ENCODE measurements around the gene P2RY14.

The P2RY14 gene

DNA sequence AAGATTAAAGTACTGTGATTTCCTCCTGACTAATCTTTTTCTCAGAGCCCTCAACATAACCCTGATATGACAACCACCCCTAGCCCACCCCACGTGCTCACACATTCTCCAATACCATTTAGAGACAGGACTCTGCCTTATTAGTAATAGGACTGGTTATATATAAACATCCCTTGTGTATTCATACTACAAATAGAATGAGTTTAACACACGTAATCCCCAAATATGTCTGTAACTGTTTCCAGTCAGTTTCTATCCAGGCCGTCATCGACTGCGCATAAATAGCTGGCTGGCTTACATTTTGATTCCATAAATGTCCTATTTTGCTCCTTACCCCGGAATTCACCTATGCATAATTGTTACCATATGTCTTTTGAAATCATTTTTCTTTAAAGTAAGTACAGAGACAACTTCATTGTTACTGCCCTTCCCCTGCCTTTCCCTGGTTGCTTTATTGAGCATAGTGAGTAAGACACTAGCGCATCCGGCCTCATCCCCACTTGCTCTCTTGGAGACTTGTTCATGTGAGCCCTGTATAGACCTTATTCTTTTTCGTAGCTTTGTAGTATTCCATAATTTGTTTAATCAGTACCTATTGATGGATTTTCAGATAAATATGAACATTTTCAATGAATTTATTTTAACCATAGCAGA is 3.5 kb upstream of the P2RY14 start:
- DNase-seq (ENCODE audit: extremely low read depth, low read depth), result no peak
- TF ChIP-seq, protein P1, sequence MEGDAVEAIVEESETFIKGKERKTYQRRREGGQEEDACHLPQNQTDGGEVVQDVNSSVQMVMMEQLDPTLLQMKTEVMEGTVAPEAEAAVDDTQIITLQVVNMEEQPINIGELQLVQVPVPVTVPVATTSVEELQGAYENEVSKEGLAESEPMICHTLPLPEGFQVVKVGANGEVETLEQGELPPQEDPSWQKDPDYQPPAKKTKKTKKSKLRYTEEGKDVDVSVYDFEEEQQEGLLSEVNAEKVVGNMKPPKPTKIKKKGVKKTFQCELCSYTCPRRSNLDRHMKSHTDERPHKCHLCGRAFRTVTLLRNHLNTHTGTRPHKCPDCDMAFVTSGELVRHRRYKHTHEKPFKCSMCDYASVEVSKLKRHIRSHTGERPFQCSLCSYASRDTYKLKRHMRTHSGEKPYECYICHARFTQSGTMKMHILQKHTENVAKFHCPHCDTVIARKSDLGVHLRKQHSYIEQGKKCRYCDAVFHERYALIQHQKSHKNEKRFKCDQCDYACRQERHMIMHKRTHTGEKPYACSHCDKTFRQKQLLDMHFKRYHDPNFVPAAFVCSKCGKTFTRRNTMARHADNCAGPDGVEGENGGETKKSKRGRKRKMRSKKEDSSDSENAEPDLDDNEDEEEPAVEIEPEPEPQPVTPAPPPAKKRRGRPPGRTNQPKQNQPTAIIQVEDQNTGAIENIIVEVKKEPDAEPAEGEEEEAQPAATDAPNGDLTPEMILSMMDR (IDR thresholded peaks at IDR 0.05; ENCODE audit: low read depth, low read length, missing control alignments), result no peak
- no peak overlapping the region for H3K4me3 ChIP-seq (replicated peaks; ENCODE audit: low read depth, low read length)

DNA sequence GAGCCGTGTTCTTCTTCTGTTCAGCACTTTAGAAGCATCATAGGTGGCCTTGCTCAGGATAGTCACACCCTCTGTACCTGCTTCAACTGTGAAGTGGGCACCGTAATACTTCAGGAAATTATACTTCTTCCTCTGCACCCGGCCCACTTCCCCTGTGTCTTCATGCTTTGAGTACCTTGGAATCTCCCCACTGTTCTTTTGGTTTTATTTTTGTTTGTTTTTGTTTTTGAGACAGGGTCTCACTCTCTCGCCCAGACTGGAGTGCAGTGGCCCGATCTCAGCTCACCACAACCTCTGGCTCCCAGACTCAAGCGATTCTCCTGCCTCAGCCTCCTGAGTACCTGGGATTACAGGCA is 1.7 kb downstream of the P2RY14 start:
- no peak overlapping the region for H3K4me3 ChIP-seq (replicated peaks; ENCODE audit: low read depth, low read length)
- TF ChIP-seq, protein P1 (IDR thresholded peaks at IDR 0.05; ENCODE audit: low read depth, low read length, missing control alignments), result no peak
- DNase-seq (ENCODE audit: extremely low read depth, low read depth), result no peak

DNA sequence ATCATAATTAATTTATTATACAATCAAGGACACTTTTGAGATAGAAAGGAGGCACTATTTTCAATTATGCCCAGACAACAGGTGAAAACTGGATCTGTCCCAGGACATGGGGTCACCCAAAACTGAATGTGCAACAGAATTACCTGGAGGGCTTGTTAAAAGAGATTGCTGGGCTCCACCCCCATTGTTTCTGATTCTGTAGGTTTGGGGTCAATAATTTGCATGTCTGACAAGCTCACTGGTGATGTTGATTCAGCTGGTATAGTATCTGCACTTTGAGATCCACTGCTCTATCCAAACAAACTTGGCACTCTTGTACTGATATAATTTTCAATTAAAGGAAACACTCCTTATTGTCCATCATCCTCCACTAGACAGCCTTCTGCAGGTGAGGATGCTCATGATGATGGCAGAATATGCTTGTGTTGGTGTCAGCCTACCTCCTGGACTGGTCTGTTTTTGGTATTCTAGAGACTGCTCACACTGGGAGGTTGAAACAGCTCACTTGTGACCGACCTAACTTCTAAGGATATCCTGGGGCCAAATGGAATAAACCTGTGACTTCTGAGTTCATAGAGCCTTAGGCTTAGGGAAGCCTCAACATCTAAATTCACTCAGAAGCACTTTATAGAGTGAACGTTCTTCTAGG is 2.2 kb downstream of the P2RY14 start:
- TF ChIP-seq, protein P1 (IDR thresholded peaks at IDR 0.05; ENCODE audit: low read depth, low read length, missing control alignments), result no peak
- no peak overlapping the region for H3K4me3 ChIP-seq (replicated peaks; ENCODE audit: low read depth, low read length)
- no peak for DNase-seq (ENCODE audit: extremely low read depth, low read depth)

DNA sequence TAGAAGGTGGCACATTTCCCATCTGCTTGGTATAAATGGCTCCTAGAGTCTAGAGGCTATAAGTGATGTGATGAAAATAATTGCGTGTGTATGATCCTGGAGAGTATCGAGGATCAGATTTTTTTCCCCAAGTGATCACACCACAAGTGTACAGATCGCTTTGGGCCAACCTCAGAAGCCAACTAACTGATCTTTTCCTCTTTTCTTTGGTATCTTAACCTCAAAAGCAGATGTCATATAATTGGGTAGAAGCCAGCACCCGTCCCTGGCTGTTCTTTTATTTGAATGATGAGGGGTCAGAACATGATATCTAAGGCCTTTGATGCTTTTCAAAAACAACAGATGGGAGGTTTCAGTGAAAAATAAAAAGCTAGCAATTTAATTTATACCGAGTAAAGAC is 3.3 kb downstream of the P2RY14 start:
- TF ChIP-seq, protein P1 (IDR thresholded peaks at IDR 0.05; ENCODE audit: low read depth, low read length, missing control alignments), result no peak
- H3K4me3 ChIP-seq (replicated peaks; ENCODE audit: low read depth, low read length), result no peak overlapping the region
- no peak for DNase-seq (ENCODE audit: extremely low read depth, low read depth)

DNA sequence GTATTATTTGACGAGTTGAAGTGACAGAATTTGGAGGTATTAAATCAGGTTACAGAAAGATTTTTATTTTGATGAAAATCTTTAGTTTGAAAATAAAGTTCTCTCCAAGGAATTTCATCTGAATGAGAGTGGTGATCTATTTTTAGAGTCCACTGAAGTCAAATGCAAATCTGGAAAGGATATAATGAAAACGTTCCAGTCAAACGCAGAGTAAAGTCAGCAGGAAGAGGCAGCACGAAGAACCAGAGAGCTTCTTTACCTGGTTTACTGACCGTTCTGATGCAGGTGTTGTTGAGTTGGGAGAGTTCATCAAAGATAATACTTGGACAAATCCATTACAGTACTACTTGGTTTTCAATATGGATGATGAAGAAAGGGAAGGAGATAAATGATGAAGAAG is 8.7 kb downstream of the P2RY14 start:
- DNase-seq (ENCODE audit: extremely low read depth, low read depth), result no peak
- H3K4me3 ChIP-seq (replicated peaks; ENCODE audit: low read depth, low read length), result no peak overlapping the region
- TF ChIP-seq, protein P1 (IDR thresholded peaks at IDR 0.05; ENCODE audit: low read depth, low read length, missing control alignments), result no peak

DNA sequence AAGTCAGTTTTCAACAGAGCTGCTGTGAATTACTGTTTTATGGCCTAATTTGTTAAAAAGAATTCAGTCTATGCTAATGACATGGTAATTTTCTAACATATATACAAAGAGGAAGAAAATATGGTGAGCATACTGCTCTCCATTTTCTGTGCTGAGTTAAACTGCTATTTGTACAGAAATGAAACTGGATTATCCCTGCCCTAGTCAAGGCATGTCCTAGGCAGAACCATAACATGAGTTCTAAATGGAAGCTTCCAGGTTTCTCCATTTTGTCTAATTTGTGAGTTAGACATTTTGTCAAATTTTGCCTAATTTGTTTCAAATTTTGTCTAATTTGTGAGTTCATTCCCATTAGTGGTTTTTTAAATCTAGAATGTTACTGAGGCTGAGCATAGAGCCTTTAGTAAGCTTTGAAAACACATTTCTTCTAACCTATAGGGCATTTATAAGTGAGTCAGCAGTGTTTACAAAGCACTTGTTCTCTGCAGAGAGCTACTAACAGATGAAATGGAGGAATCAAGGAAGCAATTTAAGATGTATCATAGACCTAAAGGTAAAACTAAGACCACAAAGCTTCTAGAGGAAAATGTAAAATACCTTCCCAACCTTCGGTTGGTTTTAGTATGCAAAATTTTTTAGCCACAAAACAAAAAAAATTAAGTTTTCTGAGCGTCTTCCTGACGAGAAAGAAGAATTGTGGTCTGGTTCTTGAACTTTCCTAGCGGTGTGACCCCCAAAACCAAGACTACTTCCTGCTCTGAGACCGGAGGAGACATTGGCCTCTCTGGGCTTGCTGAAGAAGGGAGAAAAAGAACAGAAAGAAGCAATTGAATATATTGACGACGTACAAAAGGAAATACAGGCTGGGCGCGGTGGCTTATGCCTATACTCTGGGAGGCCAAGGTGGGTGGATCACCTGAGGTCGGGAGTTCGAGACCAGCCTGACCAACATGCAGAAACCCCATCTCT is 9.8 kb downstream of the P2RY14 start:
- no peak for DNase-seq (ENCODE audit: extremely low read depth, low read depth)
- no peak overlapping the region for H3K4me3 ChIP-seq (replicated peaks; ENCODE audit: low read depth, low read length)
- TF ChIP-seq, protein P1 (IDR thresholded peaks at IDR 0.05; ENCODE audit: low read depth, low read length, missing control alignments), result no peak
